Fibroblast of skin of abdomen (primary cell): ENCODE data around the gene ARMC3.

Source experiments
- DNase-seq: peaks from one replicate; pipeline ENCODE4 v3.0.0-alpha.2; 2013

The ARMC3 gene

DNA sequence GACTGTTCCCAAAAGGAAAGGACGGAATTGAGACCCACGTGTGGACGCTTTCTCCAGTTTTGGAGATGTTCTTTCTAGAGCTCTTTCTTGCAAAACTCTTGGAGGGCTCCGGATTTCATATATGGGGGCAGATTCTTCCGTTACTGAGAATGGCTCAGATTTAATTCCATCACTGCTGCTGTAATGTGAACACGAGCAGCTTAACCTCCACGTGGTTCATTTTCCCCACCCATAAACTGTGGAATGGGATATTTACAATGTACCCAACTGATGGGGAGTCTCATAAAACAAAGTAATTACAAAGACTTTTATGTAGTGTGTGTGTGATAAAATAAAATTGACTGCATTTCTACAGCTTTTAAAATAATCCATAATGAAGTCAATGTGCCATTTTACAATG lies 152.4 kb downstream of the ARMC3 start:
- no peak for DNase-seq

- DNase-seq = no peak
Measured at GRCh38 chr10:23081221-23081750, 153.4 kb downstream of the ARMC3 start.

- DNase-seq = no peak
Measured at GRCh38 chr10:23081891-23082290, 154.0 kb downstream of the ARMC3 start.
